ENCODE measurements around the gene ATP11C.
"Not testable (repeated sequence)": the region's sequence is repeated elsewhere in the genome, so short reads cannot be mapped to it uniquely, and the experiment has no call there.

Gene ATP11C

GRCh38 chrX:139702658-139703057 lies 230.2 kb downstream of the ATP11C start:
- DNase-seq: no peak

GRCh38 chrX:139692908-139693307 lies 239.9 kb downstream of the ATP11C start:
- no peak for DNase-seq

- no peak for DNase-seq
Measured at GRCh38 chrX:139692506-139692849, 240.4 kb downstream of the ATP11C start.

- DNase-seq: no peak
Measured at GRCh38 chrX:139691843-139692505, 240.9 kb downstream of the ATP11C start.

- no peak for DNase-seq
Measured at GRCh38 chrX:139691493-139691842, 241.4 kb downstream of the ATP11C start.

- not testable (repeated sequence) for DNase-seq
Measured at GRCh38 chrX:139685175-139685574, 247.7 kb downstream of the ATP11C start.

GRCh38 chrX:139680356-139680755 lies 252.5 kb downstream of the ATP11C start:
- DNase-seq: no peak
